Mammary epithelial cell (primary cell): Measurements from ENCODE around the gene SEPTIN5.

Experiments used
- CTCF ChIP-seq, 2 donors: IDR thresholded peaks in 1 of 2; conservative IDR thresholded peaks in 1 of 2; 2 replicates each; pipeline ENCODE4 v1.5.1; 2011 to 2012; ENCODE audit warnings: inconsistent platforms in 2 of 2, low read length in 2 of 2, mild to moderate bottlenecking in 2 of 2, control low read depth in 1 of 2, low read depth in 1 of 2; ENCODE audit not compliant: insufficient read depth in 1 of 2; ENCODE audit errors: extremely low read depth in 1 of 2
- EZH2 ChIP-seq: IDR thresholded peaks from 2 replicates; pipeline ENCODE4 v1.6.1; 2012; ENCODE audit warnings: low read length, inconsistent platforms, borderline replicate concordance

GRCh38 chr22:19741053-19741452, 26.8 kb downstream of the SEPTIN5 start:
- TF ChIP-seq CTCF (conservative IDR thresholded peaks at IDR 0.05 in 1 of 2, IDR thresholded peaks at IDR 0.05 in 1 of 2; ENCODE audit: extremely low read depth in 1 of 2, insufficient read depth in 1 of 2, low read depth in 1 of 2, low read length in 2 of 2) (no peak), EZH2 (no peak)
